Kidney (tissue), 14 donors: ENCODE data around the gene CAMK4. TPM values are rescaled to one million over a fixed set of nuclear protein-coding genes. Genes with fewer than 3 reads are reported as not detected.

Experiments
- DNase-seq, 5 donors: peaks; one replicate each; pipeline ENCODE4 v3.0.0-alpha.2; 2013 to 2020
- FAIRE-seq: peaks from 2 replicates; lab custom pipeline; 2012; peaks lifted over from hg19 to GRCh38; lab: Jason Lieb, UNC
- H3K27ac ChIP-seq, 2 donors: one replicate each; pipeline ENCODE4 v1.7.0; 2013; ENCODE audit warnings: low read depth in 2 of 2, low read length in 2 of 2, inconsistent platforms in 1 of 2
- H3K27me3 ChIP-seq: one replicate; pipeline ENCODE4 v1.7.1; 2013; ENCODE audit warnings: low read length, inconsistent platforms; ENCODE audit not compliant: control insufficient read depth, insufficient read depth
- H3K36me3 ChIP-seq, 3 donors: one replicate each; pipeline versions ENCODE4 v1.7.0 to v1.7.1; 2013; ENCODE audit warnings: low read length in 3 of 3, control low read depth in 1 of 3, inconsistent platforms in 1 of 3; ENCODE audit not compliant: insufficient read depth in 3 of 3, control insufficient read depth in 2 of 3
- H3K4me1 ChIP-seq, 3 donors: one replicate each; pipeline versions ENCODE4 v1.7.0 to v1.7.1; 2013; ENCODE audit warnings: low read length in 3 of 3, inconsistent platforms in 1 of 3, low read depth in 1 of 3; ENCODE audit not compliant: control insufficient read depth in 2 of 3, insufficient read depth in 2 of 3
- H3K4me3 ChIP-seq, 3 donors: one replicate each; pipeline versions ENCODE4 v1.7.0 to v1.8.1; 2013; ENCODE audit warnings: low read length in 3 of 3, control low read depth in 1 of 3, inconsistent platforms in 1 of 3
- H3K9ac ChIP-seq, 3 donors: one replicate each; pipeline versions ENCODE4 v1.7.0 to v1.7.1; 2013; ENCODE audit warnings: low read length in 3 of 3, control low read depth in 1 of 3, inconsistent platforms in 1 of 3
- H3K9me3 ChIP-seq, 3 donors: one replicate each; pipeline versions ENCODE4 v1.7.0 to v1.7.1; 2013; ENCODE audit warnings: low read length in 3 of 3, control low read depth in 1 of 3, inconsistent platforms in 1 of 3; ENCODE audit not compliant: control insufficient read depth in 2 of 3, insufficient read depth in 1 of 3
- intact Hi-C: fragments of 100-400 bp; cut with DNase I; formaldehyde crosslinking; loops from one replicate; pipeline ENCODE4 v1.11.1; 2022
- polyA plus RNA-seq: library from polyadenylated mRNA; stranded (reverse); fragments of 350-450 nt; fragmentation: Illumina TruSeq; extraction: RNeasy Lipid Tissue Mini Kit (QIAGEN cat#74804); gene quantifications from one replicate; pipeline ENCODE4 v1.2.3, GENCODE V29; 2014; ENCODE audit warnings: low read depth, low replicate concordance; ENCODE audit not compliant: insufficient read depth
- total RNA-seq: library from RNA; stranded (reverse); fragmentation: NEBNext Ultra II Directional; extraction: Animal tissue kit (Norgen Biotek cat#: 25700); gene quantifications from one replicate; pipeline ENCODE4 v1.2.1, GENCODE V29; 2021
- TF ChIP-seq, protein P1 (sequence below): IDR thresholded peaks from 3 replicates; pipeline ENCODE4 v1.5.1; 2012; ENCODE audit warnings: mild to moderate bottlenecking, moderate library complexity, borderline replicate concordance; ENCODE audit not compliant: insufficient read depth; ENCODE audit errors: extremely low read depth
- donor health status: control.
- donor health status: control.
- donor health status: control.
- donor health status: control.
- donor health status: control.
- donor health status: DM: yes; HTN: yes; CAD: no.
- donor health status: Normal renal cell carcinoma (clear cell type).

The CAMK4 gene
- total and polyA plus RNA-seq, 2 donors from 2014 or later, result 0.37 to 4.7 TPM

DNA sequence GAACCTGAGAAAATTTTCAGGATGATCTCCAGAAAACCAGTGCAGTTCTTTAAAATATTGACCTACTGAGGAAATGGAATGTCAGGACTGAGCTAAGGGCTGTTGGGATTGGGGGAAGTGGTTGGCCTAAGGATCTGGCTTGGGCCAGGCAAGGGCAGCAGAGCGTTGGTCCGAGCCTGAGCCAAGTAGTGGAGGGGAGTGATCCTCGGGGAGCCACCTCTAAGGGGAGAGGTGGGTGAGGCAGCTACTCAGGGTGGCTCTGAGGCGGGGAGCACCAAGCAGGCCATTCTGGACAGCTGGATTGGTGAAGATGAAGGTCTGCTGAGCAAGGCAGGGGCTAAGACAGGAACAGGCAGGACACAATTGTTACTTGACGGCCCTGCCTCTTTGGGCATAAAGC, 11.5 kb downstream of the CAMK4 start:
- peaks cover 0 to 2% (median 0%) of the 10 kb centered on the region in 3 donors for H3K9me3 ChIP-seq
- TF ChIP-seq, protein P1, sequence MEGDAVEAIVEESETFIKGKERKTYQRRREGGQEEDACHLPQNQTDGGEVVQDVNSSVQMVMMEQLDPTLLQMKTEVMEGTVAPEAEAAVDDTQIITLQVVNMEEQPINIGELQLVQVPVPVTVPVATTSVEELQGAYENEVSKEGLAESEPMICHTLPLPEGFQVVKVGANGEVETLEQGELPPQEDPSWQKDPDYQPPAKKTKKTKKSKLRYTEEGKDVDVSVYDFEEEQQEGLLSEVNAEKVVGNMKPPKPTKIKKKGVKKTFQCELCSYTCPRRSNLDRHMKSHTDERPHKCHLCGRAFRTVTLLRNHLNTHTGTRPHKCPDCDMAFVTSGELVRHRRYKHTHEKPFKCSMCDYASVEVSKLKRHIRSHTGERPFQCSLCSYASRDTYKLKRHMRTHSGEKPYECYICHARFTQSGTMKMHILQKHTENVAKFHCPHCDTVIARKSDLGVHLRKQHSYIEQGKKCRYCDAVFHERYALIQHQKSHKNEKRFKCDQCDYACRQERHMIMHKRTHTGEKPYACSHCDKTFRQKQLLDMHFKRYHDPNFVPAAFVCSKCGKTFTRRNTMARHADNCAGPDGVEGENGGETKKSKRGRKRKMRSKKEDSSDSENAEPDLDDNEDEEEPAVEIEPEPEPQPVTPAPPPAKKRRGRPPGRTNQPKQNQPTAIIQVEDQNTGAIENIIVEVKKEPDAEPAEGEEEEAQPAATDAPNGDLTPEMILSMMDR, result no peak
- intact Hi-C loops, result no loop called here
- no peak overlapping the region for H3K27ac ChIP-seq
- no peaks in the 10 kb centered on the region for H3K27me3 ChIP-seq
- DNase-seq (no peak), FAIRE-seq (no peak)
- H3K4me3 ChIP-seq, result no peak overlapping the region
- H3K4me1 ChIP-seq, result no peaks in the 10 kb centered on the region
- H3K36me3 ChIP-seq, result no peaks in the 10 kb centered on the region
- H3K9ac ChIP-seq, result no peak overlapping the region

DNA sequence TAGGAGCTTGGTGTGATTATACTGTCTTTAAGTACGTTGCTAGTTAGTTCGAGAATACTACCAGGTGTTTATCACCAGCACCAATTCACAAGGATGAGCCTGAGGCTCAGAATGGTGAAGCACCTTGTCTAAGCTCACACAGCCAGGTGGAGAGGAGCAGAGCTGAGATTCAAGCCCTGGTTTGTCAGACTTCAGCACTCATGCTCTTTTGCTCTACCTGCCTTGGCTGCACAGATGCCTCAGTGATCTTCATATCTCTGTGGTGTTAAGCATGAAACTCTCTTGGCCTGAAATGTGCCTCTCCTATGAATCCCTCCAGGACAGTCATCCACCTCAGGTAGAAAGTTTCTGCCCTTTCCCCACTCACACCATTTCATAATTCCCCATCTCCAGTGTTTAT, 12.2 kb downstream of the CAMK4 start:
- TF ChIP-seq, protein P1, result no peak
- no peak overlapping the region for H3K27ac ChIP-seq
- H3K36me3 ChIP-seq, result no peaks in the 10 kb centered on the region
- no peaks in the 10 kb centered on the region for H3K4me1 ChIP-seq
- H3K4me3 ChIP-seq, result no peak overlapping the region
- H3K27me3 ChIP-seq, result no peaks in the 10 kb centered on the region
- FAIRE-seq (no peak), DNase-seq (no peak)
- H3K9me3 ChIP-seq, result peaks cover 0 to 2% (median 0%) of the 10 kb centered on the region in 3 donors
- intact Hi-C loops, result no loop called here
- no peak overlapping the region for H3K9ac ChIP-seq

DNA sequence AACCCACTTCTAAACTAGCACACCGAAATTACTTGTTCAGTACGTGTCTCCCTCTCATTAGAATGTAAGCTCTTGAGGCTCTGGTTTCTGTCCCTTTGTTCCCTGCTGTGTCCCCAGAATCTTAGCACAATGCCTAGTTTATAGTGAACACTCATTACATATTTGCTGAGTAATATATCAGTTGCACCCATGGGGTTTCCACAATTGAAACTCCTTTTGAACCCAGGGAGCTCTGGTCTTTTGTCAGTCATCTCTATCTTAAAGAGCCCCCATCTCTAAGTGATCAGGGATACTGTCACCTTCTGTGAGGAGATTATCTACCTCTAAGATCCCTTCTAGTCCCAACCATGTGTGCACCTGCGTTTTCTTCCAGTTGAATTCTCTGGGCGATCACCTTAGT, 12.8 kb downstream of the CAMK4 start:
- no peak overlapping the region for H3K27ac ChIP-seq
- H3K4me3 ChIP-seq, result no peak overlapping the region
- no peak overlapping the region for H3K9ac ChIP-seq
- H3K27me3 ChIP-seq, result no peaks in the 10 kb centered on the region
- TF ChIP-seq, protein P1, result no peak
- H3K9me3 ChIP-seq, result peaks cover 0 to 2% (median 0%) of the 10 kb centered on the region in 3 donors
- H3K36me3 ChIP-seq, result no peaks in the 10 kb centered on the region
- intact Hi-C loops, result no loop called here
- no peak for FAIRE-seq
- no peaks in the 10 kb centered on the region for H3K4me1 ChIP-seq
- DNase-seq, result no peak

DNA sequence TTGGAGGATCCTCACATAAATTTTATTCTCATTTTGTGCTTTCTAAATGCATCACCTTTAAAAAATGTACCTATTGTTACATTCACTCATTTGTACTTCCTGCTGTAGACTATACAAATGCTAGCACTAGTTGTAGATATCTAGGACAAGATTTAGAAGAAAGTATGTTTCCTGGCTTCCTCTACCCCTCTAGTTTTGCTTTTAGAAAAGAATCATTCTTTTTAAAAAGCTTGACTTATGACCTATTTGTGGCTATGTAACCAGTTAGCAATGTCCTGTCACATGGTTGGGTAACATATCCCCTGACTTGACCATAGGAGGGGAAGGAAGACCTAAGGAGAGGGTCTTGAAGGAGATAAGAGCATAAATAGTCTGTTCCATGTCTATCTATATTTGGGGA, 13.3 kb downstream of the CAMK4 start:
- DNase-seq (no peak), FAIRE-seq (no peak)
- Histone ChIP-seq H3K9me3 (peaks cover 0 to 2% (median 0%) of the 10 kb centered on the region in 3 donors), H3K36me3 (no peaks in the 10 kb centered on the region), H3K4me1 (no peaks in the 10 kb centered on the region), H3K27ac (no peak overlapping the region), H3K27me3 (no peaks in the 10 kb centered on the region), H3K4me3 (no peak overlapping the region), H3K9ac (no peak overlapping the region)
- intact Hi-C loops, result no loop called here
- TF ChIP-seq, protein P1, result no peak
